GM21619 (cell line): Measurements from ENCODE around the gene GNB5.
"Not testable (repeated sequence)": the region's sequence is repeated elsewhere in the genome, so short reads cannot be mapped to it uniquely, and the experiment has no call there.

Experiments used
- ATAC-seq: cut with Tn5 transposase; IDR thresholded peaks from one replicate; pipeline ENCODE4 v1.9.1; 2021; ENCODE audit not compliant: unreplicated experiment

GNB5 gene

GRCh38 chr15:52191207-52191606, at the start of gene GNB5:
Gene GNB5, minus strand, starts transcription at chr15:52191392. Its CDS starts 6,716 bp downstream, at chr15:52184676.
- no peak for ATAC-seq

DNA sequence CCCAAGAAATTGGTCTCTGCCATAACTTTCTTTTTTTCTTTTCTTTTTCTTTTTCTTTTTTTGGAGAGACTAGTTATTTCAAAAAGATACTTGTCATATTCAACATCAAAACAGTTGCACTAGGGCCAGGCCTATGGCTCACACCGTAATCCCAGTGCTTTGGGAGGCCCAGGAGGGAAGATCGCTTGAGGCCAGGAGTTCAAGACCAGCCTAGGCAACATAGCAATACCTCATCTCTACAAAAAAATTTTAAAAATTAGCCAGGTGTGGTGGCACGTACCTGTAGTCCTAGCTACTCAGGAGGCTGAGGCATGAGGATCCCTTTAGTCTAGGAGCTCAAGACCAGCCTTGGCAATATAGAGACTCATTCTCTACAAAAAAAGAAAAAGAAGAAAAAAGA, 49.0 kb upstream of the GNB5 start:
- no peak for ATAC-seq

DNA sequence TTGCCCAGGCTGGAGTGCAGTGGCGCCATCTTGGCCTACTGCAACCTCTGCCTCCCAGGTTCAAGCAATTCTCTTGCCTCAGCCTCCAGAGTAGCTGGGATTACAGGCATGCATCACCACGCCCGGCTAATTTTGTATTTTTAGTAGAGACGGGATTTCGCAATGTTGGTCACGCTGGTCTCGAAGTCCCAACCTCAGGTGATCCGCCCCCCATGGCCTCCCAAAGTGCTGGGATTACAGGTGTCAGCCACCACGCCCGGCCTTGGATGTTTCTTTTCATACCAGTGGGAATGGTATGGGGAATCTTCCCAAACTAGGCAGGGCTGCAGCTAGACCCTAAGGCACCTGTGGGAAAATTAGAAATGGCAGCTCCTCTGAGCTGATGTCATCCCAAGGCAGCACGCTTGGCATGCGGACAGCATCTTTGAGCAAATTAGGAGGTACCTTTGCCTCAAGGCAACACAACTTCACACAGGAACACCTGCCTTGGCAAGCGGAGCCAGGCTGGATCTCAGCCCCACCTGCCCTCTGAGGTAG, 47.9 kb upstream of the GNB5 start:
- not testable (repeated sequence) for ATAC-seq

DNA sequence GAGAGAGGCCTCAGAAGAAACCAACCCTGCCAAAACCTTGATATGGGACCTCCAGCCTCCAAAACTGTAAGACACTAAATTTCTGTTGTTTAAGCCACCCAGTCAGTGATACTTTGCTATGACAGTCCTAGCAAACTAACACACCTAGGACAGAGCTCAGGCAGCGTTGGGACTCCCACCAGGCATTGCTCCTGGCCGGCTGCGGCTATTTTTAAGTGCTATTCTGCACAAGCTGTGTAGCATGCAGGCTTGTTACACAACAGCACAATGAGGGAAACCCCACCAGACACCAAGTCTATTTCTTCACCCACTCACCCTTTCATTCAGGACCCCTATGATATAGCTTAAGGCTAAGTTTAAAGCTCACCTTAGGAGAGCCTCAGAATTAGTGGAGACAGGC, 47.0 kb upstream of the GNB5 start:
- ATAC-seq = no peak

DNA sequence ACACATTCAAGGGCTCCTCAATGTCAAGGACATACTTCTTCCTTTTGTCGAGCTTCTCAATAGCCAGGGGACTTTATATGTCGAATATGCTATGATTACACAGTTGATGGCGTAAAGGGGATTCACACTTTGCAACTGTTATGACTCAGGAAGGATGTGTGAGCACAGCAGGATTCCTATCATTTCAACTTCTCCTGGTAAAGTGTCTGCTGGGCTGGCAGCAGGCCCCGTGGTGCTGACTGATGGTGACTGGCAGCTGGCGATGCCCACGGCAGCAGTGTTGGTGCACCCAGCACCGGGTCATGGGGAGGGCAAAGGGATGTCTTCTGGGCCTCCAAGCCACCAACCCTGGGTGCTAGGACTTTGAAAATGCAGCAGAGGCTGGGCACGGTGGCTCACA, 44.8 kb upstream of the GNB5 start:
- ATAC-seq = no peak

GRCh38 chr15:52234596-52235541, 43.7 kb upstream of the GNB5 start:
- ATAC-seq = peak; percentile 38

DNA sequence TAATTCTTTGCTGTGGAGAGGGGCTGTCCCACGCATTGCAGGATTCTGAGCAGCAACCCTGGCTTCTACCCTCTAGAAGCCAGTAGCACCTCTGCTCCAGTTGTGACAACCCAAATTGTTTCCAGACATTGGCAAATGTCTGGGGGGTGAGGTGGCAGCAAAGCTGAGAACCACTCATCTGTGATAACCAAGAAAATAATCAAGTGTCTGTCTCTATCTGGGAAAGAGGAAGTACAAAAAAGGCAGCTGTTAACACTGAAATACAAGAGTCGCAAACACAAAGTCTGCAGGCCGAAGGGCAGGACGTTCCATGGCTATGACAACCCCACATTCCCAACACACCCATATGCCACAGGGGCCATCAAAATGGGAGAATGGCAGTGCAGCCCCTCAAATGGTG, 42.2 kb upstream of the GNB5 start:
- peak; percentile 32 for ATAC-seq

- ATAC-seq = peak; percentile 58
Measured at GRCh38 chr15:52232327-52232726, 41.1 kb upstream of the GNB5 start.

GRCh38 chr15:52230073-52230472, 38.9 kb upstream of the GNB5 start:
- ATAC-seq = no peak

DNA sequence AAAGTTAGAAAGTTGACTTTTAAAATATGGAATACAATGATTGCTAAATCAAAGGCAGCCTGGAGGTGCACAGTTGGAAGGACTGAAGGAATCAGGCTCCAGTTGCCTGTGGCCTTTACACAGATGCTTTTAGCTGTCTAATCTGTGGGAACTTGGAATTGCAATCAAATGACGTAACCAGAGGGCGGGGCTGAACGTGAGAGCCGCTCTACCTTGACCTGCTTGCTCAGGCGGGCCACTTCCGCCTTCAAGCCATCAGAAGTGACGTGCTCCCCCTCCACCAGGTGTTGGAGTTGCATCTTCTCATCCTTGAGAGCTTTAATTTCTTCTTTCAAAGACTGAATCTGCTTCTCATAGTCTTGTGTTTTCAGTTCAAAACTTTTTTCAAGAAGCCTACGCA, 37.7 kb upstream of the GNB5 start:
- ATAC-seq = no peak

DNA sequence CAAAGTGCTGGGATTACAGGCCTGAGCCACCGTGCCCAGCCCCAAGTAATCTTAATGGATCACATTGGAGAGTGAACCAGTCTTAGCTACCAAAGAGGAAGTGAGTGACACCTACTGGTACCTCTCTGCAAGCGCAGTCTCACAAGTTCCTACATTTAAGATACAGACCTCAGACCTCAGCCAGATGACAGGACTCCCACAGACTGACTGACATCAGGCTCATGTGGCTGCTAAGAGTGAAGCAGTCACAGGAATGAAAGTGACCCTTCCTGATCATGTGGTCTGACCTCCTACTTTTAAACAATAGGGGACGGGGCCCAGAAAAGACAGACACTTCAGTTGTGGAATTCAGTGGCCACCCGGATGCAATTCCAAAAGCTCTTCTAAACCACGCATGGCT, 36.3 kb upstream of the GNB5 start:
- peak; percentile 68 for ATAC-seq

DNA sequence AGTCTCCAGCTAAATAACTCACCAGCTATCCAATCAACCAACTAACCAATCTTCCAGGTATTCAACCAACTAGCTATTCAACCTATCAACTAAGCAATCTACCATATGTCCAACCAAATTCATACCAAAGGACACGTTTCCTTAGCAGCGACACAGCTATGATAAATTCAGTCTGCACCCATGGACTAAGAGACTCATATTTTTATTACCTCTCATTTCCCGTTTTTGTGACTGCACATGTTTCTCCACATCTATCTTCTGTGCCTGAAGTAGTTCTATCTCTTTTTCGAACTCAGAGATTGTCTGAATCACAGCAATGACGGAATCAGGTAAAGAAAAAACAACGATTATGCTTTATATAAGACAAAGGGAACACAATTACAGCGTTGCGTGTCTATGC, 34.0 kb upstream of the GNB5 start:
- no peak for ATAC-seq

DNA sequence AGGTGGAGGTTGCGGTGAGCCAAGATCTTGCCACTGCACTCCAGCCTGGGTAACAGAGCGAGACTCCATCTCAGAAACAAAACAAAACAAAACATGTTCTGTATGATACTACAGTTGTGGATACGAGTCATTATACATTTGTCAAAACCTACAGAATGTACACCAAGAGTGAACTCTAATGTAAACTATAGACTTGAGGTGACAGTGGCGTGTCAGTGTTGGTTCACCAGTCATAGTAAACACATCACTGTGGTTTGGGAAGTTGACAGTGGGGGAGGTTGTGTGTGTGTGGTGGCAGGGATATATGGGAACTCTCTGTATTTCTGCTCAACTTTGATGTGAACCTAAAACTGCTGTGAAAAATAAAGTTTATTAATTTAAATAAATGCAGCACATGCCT, 33.0 kb upstream of the GNB5 start:
- ATAC-seq = no peak

- peak; percentile 57 for ATAC-seq
Measured at GRCh38 chr15:52221730-52222129, 30.5 kb upstream of the GNB5 start.

DNA sequence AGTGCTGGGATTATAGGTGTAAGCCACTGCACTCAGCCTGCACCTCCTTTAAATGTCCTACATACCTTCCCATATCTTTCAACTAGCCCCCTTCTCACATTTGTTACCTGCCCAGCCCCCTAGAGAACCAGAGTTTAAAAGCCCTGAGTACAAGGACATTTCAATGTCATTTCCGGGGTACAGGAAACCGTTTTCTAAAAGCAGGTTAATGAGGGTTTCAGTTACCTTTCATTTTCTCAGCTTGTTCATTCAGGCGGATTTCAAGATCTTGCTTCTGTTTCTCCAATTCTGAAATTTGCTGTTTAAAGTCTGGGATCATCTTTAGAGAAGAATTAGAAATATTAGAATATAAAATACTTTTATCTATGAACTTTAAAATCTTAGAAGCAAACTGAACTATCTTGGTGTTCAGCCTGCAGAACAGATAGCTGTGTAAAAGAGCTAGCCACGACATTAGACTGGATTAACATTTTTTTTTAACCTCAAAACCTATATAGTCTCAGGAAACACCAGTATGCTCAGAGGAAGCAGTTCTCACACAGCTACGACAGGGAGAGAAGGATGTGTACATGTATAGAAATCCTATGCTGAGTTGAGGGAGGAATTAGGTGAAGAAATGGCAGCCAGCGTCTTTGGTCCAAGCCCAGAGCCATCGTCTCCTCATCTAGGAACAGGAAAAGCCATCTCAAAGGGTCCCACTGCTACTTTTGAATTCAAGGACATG, 29.9 kb upstream of the GNB5 start:
- ATAC-seq = no peak

- ATAC-seq = no peak
Measured at GRCh38 chr15:52220251-52220650, 29.1 kb upstream of the GNB5 start.

DNA sequence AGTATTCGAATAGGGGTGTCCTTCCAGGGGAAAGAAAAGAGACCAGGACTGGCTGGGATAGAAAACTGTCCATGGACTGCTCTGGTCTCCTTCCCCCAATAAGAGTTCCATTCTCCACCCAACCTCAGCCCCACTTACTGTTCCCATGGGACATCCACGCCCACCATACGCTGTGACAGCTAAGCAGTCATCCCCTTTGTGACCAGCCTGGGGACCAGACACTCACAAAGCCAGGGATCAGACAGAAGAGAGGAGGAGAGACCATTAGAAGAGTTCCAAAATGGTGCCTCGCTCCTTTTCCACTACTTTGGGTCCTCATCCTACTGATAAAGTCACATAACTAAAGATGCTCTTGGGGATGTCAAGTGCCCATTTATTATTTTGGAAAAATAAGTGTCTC, 27.6 kb upstream of the GNB5 start:
- ATAC-seq = no peak

DNA sequence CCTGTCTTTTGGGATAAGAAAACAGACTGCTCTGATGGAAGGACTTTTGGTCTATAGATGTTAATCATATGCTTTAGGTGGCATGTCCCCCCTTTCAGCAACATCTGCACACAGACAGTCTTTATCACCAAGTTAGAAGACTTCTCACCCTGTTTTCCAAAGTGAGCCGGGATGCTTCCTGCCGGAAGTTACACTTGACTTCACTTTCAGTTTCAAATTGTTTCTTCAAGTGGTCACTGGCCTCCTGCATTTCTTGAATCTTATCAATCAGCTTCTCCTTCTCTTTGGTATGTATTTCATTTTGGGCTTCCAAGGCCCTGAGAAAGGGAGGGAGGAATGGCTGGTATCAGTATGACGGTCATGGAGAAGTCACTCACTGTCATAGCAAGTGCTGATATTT, 27.2 kb upstream of the GNB5 start:
- no peak for ATAC-seq

DNA sequence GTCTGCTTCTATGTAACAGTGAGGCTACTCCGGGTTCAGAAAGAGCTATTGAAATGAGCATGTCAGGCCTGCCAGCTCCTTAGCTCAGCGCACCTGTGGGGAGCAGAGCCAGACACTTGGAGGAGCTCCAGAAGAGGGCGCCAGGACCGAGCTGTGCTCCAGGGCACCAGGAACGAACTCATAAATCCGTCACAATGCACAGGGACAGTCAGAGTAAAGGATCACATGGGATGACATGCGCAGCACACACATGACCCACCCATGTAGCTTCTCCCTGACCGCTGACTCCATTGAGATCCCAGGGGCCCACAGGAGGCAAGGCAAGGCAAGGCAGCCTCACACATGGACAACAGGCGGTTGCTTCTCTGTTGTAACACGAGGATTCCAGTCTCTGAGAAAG, 26.0 kb upstream of the GNB5 start:
- ATAC-seq = no peak

GRCh38 chr15:52214553-52214952, 23.4 kb upstream of the GNB5 start:
- ATAC-seq = no peak

- ATAC-seq = no peak
Measured at GRCh38 chr15:52213206-52213605, 22.0 kb upstream of the GNB5 start.
